A549 (cell line): ENCODE measurements around the gene YWHAB.

Experiments used
- CEBPB ChIP-seq, 2 experiments: fragments of >200 bp in 1 of 2; sonication (Bioruptor Twin) in 1 of 2; formaldehyde crosslinking in 1 of 2; IDR thresholded peaks; 2 replicates each; pipeline ENCODE4 v1.6.1; 2012 to 2016
- CHD4 ChIP-seq: fragments of 200-600 bp; sonication (generic); IDR thresholded peaks from 2 replicates; pipeline ENCODE4 v1.6.1; 2016; ENCODE audit warnings: antibody characterized with exemption, mild to moderate bottlenecking, borderline replicate concordance
- EP300 ChIP-seq, 2 experiments: fragments of >200 bp; sonication (Bioruptor Twin); formaldehyde crosslinking; IDR thresholded peaks; 2 replicates in 1 of 2; 3 replicates in 1 of 2; pipeline ENCODE4 v1.6.1; 2016 to 2017
- ESRRA ChIP-seq: fragments of 150-350 bp; IDR thresholded peaks from 2 replicates; pipeline ENCODE4 v1.6.1; 2014; ENCODE audit warnings: mild to moderate bottlenecking, low read length, borderline replicate concordance
- POLR2A ChIP-seq: IDR thresholded peaks from 2 replicates; pipeline ENCODE4 v1.6.1; 2012; ENCODE audit warnings: mild to moderate bottlenecking, low read length
- POLR2AphosphoS2 ChIP-seq: conservative IDR thresholded peaks from 2 replicates; pipeline ENCODE4 v1.6.1; 2012; ENCODE audit warnings: low read length, improper control_type of control experiment, inconsistent platforms
- RNF2 ChIP-seq: fragments of 200-600 bp; sonication (generic); IDR thresholded peaks from 2 replicates; pipeline ENCODE4 v1.6.1; 2016; ENCODE audit warnings: low read depth, mild to moderate bottlenecking, antibody characterized with exemption, moderate library complexity, borderline replicate concordance
- TF ChIP-seq, protein P1 (sequence below): fragments of >200 bp; sonication (Bioruptor Twin); formaldehyde crosslinking; IDR thresholded peaks from 3 replicates; pipeline ENCODE4 v1.5.1; 2016
- TF ChIP-seq, protein P2 (sequence below): IDR thresholded peaks from 2 replicates; pipeline ENCODE4 v1.6.1; 2012; ENCODE audit warnings: low read depth, borderline replicate concordance
- TF ChIP-seq, protein P3 (sequence below): fragments of 200-600 bp; sonication (generic); IDR thresholded peaks from 2 replicates; pipeline ENCODE4 v1.6.1; 2016; ENCODE audit warnings: antibody characterized with exemption, mild to moderate bottlenecking, moderate library complexity

DNA sequence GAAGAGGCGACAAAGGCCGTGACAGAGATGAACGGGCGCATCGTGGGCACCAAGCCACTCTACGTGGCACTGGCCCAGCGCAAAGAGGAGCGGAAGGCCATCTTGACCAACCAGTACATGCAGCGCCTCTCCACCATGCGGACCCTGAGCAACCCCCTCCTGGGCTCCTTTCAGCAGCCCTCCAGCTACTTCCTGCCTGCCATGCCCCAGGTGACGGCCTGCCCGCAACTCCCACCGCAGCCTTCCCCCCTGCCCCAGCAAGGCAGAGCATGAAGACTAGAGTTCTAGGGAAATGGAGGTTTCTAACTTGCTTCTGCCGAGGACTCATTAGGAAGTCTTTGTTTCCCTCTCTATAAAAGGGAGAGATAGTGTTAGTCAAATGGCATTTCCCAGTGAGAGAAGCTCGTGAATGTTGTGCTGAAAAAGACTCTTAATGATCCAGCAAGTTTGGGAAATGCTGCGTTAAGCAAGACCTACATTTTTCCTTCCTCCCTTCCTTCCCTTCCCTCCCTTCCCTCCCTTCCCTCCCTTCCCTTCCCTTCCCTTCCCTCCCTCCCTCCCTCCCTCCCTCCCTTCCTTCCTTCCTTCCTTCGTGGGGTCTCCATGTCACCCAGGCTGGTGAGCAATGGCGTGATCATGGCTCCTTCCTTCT lies 45.1 kb downstream of the YWHAB start:
- TF ChIP-seq, protein P1, sequence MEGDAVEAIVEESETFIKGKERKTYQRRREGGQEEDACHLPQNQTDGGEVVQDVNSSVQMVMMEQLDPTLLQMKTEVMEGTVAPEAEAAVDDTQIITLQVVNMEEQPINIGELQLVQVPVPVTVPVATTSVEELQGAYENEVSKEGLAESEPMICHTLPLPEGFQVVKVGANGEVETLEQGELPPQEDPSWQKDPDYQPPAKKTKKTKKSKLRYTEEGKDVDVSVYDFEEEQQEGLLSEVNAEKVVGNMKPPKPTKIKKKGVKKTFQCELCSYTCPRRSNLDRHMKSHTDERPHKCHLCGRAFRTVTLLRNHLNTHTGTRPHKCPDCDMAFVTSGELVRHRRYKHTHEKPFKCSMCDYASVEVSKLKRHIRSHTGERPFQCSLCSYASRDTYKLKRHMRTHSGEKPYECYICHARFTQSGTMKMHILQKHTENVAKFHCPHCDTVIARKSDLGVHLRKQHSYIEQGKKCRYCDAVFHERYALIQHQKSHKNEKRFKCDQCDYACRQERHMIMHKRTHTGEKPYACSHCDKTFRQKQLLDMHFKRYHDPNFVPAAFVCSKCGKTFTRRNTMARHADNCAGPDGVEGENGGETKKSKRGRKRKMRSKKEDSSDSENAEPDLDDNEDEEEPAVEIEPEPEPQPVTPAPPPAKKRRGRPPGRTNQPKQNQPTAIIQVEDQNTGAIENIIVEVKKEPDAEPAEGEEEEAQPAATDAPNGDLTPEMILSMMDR, result no peak
- no peak for TF ChIP-seq CHD4
- TF ChIP-seq POLR2A, result no peak
- TF ChIP-seq, protein P2, sequence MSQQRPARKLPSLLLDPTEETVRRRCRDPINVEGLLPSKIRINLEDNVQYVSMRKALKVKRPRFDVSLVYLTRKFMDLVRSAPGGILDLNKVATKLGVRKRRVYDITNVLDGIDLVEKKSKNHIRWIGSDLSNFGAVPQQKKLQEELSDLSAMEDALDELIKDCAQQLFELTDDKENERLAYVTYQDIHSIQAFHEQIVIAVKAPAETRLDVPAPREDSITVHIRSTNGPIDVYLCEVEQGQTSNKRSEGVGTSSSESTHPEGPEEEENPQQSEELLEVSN, result no peak
- no peak for TF ChIP-seq EP300 (IDR thresholded peaks at IDR 0.05)
- TF ChIP-seq ESRRA, result no peak
- no peak for TF ChIP-seq POLR2AphosphoS2
- TF ChIP-seq CEBPB (IDR thresholded peaks at IDR 0.05), result no peak
- TF ChIP-seq RNF2, result no peak
- TF ChIP-seq, protein P3, sequence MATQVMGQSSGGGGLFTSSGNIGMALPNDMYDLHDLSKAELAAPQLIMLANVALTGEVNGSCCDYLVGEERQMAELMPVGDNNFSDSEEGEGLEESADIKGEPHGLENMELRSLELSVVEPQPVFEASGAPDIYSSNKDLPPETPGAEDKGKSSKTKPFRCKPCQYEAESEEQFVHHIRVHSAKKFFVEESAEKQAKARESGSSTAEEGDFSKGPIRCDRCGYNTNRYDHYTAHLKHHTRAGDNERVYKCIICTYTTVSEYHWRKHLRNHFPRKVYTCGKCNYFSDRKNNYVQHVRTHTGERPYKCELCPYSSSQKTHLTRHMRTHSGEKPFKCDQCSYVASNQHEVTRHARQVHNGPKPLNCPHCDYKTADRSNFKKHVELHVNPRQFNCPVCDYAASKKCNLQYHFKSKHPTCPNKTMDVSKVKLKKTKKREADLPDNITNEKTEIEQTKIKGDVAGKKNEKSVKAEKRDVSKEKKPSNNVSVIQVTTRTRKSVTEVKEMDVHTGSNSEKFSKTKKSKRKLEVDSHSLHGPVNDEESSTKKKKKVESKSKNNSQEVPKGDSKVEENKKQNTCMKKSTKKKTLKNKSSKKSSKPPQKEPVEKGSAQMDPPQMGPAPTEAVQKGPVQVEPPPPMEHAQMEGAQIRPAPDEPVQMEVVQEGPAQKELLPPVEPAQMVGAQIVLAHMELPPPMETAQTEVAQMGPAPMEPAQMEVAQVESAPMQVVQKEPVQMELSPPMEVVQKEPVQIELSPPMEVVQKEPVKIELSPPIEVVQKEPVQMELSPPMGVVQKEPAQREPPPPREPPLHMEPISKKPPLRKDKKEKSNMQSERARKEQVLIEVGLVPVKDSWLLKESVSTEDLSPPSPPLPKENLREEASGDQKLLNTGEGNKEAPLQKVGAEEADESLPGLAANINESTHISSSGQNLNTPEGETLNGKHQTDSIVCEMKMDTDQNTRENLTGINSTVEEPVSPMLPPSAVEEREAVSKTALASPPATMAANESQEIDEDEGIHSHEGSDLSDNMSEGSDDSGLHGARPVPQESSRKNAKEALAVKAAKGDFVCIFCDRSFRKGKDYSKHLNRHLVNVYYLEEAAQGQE, result no peak
